Effector memory CD4-positive, alpha-beta T cell (primary cell): ENCODE measurements around the gene ANK2.

Experiments
- DNase-seq, 3 donors: peaks; one replicate each; pipeline ENCODE4 v3.0.0-alpha.2; 2020
- H3K27ac ChIP-seq: 2 replicates; pipeline ENCODE4 v1.7.0; 2013; ENCODE audit warnings: mild to moderate bottlenecking, low read length, moderate library complexity; ENCODE audit not compliant: insufficient read depth, poor library complexity, severe bottlenecking
- H3K27me3 ChIP-seq: replicated peaks from 2 replicates; pipeline ENCODE4 v1.7.0; 2013; ENCODE audit warnings: mild to moderate bottlenecking, low read length; ENCODE audit not compliant: insufficient read depth, control insufficient read depth, poor library complexity, severe bottlenecking
- H3K36me3 ChIP-seq: 2 replicates; pipeline ENCODE4 v1.7.0; 2013; ENCODE audit warnings: mild to moderate bottlenecking, low read length, moderate library complexity; ENCODE audit not compliant: control insufficient read depth, insufficient read depth
- H3K4me1 ChIP-seq: 2 replicates; pipeline ENCODE4 v1.7.0; 2013; ENCODE audit warnings: low read length, mild to moderate bottlenecking; ENCODE audit not compliant: control insufficient read depth, insufficient read depth, poor library complexity, severe bottlenecking
- H3K4me3 ChIP-seq: 2 replicates; pipeline ENCODE4 v1.7.0; 2013; ENCODE audit warnings: low read length, low read depth, mild to moderate bottlenecking; ENCODE audit not compliant: insufficient read depth, poor library complexity, severe bottlenecking
- H3K9me3 ChIP-seq: 2 replicates; pipeline ENCODE4 v1.7.0; 2013; ENCODE audit warnings: mild to moderate bottlenecking, low read length, moderate library complexity; ENCODE audit not compliant: control insufficient read depth

Gene ANK2

DNA sequence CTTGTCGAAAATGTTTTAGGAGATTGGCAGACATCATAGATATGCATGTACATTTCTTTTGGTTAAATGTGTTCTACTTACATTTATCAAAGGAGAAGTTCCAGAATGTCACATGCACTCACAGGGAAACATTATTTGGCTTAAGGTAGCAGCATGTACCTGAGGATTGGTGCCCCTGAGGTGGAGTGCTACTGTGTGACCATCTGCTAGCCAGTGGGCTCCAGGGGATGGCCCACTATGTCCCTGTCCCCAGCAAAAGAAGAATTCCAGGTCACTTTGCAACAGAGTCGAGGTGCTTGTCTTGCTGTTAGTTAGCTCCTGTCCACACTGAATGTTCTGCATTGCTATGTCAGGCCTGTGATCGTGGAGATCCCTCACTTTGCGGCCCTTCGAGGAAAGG lies 283.2 kb downstream of the ANK2 start:
- Histone ChIP-seq H3K4me3 (no peak overlapping the region), H3K27me3 (no peaks in the 10 kb centered on the region), H3K4me1 (no peaks in the 10 kb centered on the region), H3K9me3 (no peaks in the 10 kb centered on the region), H3K27ac (no peak overlapping the region), H3K36me3 (no peaks in the 10 kb centered on the region)
- no peak for DNase-seq

DNA sequence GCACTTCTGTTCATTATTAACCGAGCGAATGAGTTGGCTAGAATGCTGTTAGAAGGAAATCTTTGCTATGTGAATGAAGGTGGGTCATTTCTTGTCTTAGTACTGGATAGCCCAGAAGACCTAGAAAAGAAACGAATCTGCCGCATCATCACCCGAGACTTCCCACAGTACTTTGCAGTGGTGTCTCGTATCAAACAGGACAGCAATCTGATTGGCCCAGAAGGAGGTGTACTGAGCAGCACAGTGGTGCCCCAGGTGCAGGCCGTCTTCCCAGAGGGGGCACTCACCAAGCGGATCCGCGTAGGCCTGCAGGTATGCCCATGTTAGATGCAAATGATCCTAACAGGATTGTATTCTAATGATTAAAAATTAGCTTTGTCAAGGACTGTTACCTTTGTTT lies 286.3 kb downstream of the ANK2 start:
- no peaks in the 10 kb centered on the region for H3K4me1 ChIP-seq
- H3K27me3 ChIP-seq = no peaks in the 10 kb centered on the region
- H3K4me3 ChIP-seq = no peak overlapping the region
- H3K36me3 ChIP-seq = no peaks in the 10 kb centered on the region
- no peaks in the 10 kb centered on the region for H3K9me3 ChIP-seq
- H3K27ac ChIP-seq = no peak overlapping the region
- no peak for DNase-seq

DNA sequence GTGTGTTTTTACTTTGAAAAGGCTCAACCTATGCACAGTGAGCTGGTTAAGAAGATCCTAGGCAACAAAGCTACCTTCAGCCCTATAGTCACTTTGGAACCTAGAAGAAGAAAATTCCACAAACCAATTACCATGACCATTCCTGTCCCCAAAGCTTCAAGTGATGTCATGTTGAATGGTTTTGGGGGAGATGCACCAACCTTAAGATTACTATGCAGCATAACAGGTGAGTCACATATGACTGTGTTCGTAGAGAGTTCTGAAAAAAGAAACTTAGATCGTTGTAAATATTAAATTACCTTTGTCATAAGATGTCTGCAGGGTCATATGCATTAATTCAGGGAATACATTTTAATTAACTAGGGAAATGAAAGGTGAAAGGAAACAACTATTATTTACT lies 287.1 kb downstream of the ANK2 start:
- no peaks in the 10 kb centered on the region for H3K4me1 ChIP-seq
- DNase-seq = no peak

DNA sequence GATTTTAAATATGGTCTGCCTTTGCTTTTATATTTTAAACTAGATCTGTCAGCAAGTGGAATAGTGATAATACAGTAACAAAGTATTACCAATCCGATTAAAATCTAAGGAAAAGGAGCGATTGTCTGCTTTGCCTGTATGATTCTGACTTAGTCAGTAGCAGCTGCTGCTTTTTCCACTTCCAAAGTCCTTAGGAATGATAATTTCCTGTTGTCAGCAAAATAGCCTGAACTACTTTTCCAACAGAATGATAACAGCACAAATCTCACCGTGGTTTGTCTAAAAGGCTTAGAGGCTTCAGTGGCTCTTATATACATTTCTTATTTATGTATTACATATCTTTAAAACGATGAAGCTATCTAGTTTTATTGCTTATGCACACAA lies 290.0 kb downstream of the ANK2 start:
- Histone ChIP-seq H3K4me1 (no peaks in the 10 kb centered on the region), H3K36me3 (no peaks in the 10 kb centered on the region), H3K4me3 (no peak overlapping the region), H3K27ac (no peak overlapping the region), H3K27me3 (no peaks in the 10 kb centered on the region), H3K9me3 (no peaks in the 10 kb centered on the region)
- no peak for DNase-seq

More for the DNA sequence above, 287.1 kb downstream of the ANK2 start:
- Histone ChIP-seq H3K27me3 (no peaks in the 10 kb centered on the region), H3K9me3 (no peaks in the 10 kb centered on the region), H3K36me3 (no peaks in the 10 kb centered on the region), H3K27ac (no peak overlapping the region), H3K4me3 (no peak overlapping the region)

DNA sequence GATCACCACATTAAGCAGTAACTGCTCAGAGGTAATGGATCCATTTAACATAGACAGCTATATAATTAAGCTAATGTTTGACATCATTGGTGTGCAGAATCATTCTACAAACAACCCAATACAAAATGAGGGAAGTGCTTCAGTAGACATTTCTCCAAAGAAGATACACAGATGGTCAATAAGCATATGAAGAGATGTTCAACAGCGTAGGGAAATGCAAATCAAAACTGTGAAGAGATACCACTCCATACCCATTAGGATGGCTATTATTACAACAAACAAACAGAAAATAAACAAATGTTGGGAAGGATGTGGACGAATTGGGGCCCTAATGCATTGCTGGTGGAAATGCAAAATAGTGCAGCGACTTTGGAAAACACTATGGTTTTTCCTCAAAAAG lies 294.6 kb downstream of the ANK2 start:
- H3K36me3 ChIP-seq = no peaks in the 10 kb centered on the region

DNA sequence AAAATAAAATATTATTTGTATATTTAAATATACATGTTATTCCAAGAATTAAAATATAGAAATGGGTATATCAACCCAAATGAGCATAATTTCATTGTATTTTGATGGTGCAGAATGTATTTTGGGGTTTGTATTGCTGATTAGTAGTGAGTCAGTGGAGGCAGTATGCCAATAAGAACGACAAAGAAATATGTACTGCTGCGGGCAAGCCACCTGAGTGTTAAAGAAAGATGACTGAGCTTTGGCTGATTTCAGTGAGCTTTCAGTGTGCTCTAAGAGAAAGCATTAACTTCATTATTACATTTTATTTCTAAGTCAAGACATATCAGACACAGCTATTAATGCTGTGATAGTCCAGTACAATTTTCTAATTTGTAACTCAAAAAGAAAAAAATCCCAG lies 297.8 kb downstream of the ANK2 start:
- H3K27me3 ChIP-seq = no peaks in the 10 kb centered on the region
- no peak overlapping the region for H3K27ac ChIP-seq
- DNase-seq = no peak
- no peaks in the 10 kb centered on the region for H3K36me3 ChIP-seq
- H3K4me3 ChIP-seq = no peak overlapping the region
- H3K4me1 ChIP-seq = no peaks in the 10 kb centered on the region
- H3K9me3 ChIP-seq = no peaks in the 10 kb centered on the region

More for the DNA sequence above, 294.6 kb downstream of the ANK2 start:
- H3K4me3 ChIP-seq = no peak overlapping the region
- no peaks in the 10 kb centered on the region for H3K9me3 ChIP-seq
- H3K27me3 ChIP-seq = no peaks in the 10 kb centered on the region
- no peak for DNase-seq
- H3K27ac ChIP-seq = no peak overlapping the region
- H3K4me1 ChIP-seq = no peaks in the 10 kb centered on the region

DNA sequence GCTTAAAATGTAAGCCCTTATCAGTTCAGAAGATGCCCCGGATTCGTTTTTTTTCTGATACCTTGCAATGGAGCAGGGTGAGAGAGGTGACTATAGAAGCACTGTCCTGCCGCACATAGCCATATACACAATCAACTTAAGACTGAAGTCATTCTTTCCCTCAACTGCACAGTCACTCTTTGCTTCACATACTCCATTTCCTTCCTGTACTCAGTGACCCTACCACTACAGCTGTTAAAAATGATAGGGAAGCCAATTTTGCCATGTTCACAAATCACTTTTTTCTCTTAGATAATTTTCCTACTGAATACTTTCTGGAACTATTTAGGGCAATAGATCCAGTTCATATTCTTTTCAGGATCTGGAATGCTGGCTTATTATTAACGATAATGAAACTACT lies 300.0 kb downstream of the ANK2 start:
- H3K9me3 ChIP-seq = no peaks in the 10 kb centered on the region
- H3K36me3 ChIP-seq = no peaks in the 10 kb centered on the region
- no peak for DNase-seq
- no peak overlapping the region for H3K27ac ChIP-seq
- H3K4me1 ChIP-seq = no peaks in the 10 kb centered on the region
- no peaks in the 10 kb centered on the region for H3K27me3 ChIP-seq
- H3K4me3 ChIP-seq = no peak overlapping the region

DNA sequence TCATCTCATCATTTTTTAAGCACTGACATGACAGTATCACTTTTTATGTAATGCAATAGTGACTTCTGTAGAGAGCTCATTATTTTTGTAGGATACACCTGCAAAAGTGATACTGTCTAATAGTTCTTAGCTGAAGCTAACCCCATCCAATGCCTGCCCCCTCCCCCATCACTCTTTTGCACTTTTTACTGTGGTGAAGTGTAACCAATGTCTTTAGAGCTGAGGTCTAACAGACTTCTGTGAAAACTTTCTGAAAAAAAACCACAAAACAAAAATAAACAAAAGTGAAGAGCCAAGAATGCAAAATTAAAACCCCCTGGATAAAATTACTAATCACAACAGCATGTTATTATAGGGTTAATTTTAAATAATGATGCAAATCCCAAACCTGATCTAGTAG lies 301.1 kb downstream of the ANK2 start:
- no peak overlapping the region for H3K4me3 ChIP-seq
- no peaks in the 10 kb centered on the region for H3K4me1 ChIP-seq
- H3K36me3 ChIP-seq = no peaks in the 10 kb centered on the region
- no peaks in the 10 kb centered on the region for H3K9me3 ChIP-seq
- no peaks in the 10 kb centered on the region for H3K27me3 ChIP-seq
- H3K27ac ChIP-seq = no peak overlapping the region
- no peak for DNase-seq

DNA sequence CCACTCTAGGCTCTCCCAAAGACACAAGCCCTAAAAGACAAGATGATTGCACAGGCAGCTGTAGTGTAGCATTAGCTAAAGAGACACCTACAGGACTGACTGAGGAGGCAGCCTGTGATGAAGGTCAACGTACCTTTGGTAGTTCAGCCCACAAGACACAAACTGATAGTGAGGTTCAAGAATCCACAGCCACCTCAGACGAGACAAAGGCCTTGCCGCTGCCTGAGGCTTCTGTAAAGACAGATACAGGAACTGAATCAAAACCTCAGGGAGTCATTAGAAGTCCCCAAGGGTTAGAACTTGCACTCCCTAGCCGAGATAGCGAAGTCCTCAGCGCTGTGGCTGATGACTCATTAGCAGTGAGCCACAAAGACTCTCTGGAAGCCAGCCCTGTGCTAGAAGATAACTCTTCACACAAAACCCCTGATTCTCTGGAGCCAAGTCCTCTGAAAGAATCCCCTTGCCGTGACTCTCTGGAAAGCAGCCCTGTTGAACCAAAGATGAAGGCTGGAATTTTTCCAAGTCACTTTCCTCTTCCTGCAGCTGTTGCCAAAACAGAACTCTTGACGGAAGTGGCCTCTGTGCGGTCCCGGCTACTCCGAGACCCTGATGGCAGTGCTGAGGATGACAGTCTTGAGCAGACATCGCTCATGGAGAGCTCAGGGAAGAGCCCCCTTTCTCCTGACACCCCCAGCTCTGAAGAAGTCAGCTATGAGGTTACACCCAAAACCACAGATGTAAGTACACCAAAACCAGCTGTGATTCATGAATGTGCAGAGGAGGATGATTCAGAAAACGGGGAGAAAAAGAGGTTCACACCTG lies 306.3 kb downstream of the ANK2 start:
- peak; percentile 30 to 54 (median 40) for DNase-seq
- Histone ChIP-seq H3K27ac (peak overlapping the region; percentile 51), H3K4me3 (peak overlapping the region; percentile 19), H3K27me3 (no peaks in the 10 kb centered on the region), H3K4me1 (no peaks in the 10 kb centered on the region), H3K9me3 (no peaks in the 10 kb centered on the region), H3K36me3 (no peaks in the 10 kb centered on the region)

DNA sequence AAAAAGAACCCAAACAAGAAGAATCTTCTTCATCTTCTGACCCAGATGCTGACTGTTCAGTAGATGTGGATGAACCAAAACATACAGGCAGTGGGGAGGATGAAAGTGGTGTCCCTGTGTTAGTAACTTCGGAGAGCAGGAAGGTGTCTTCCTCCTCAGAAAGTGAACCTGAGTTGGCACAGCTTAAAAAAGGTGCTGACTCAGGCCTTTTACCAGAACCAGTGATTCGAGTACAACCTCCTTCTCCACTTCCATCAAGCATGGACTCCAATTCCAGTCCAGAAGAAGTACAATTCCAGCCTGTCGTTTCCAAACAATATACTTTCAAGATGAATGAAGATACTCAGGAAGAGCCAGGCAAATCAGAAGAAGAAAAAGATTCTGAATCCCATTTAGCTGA lies 307.0 kb downstream of the ANK2 start:
- DNase-seq = no peak
- Histone ChIP-seq H3K27ac (no peak overlapping the region), H3K4me3 (no peak overlapping the region), H3K4me1 (no peaks in the 10 kb centered on the region), H3K27me3 (no peaks in the 10 kb centered on the region), H3K9me3 (no peaks in the 10 kb centered on the region), H3K36me3 (no peaks in the 10 kb centered on the region)
